Panc1 (cell line): ENCODE measurements around the gene IL16.

ENCODE experiments used
- CTCF ChIP-seq: fragments of 450-650 bp; IDR thresholded peaks from 2 replicates; pipeline ENCODE4 v1.5.1; 2017; ENCODE audit warnings: mild to moderate bottlenecking
- POLR2AphosphoS5 ChIP-seq: IDR thresholded peaks from 2 replicates; pipeline ENCODE4 v1.6.1; 2012; ENCODE audit warnings: mild to moderate bottlenecking, low read depth, low read length, moderate library complexity
- SIN3A ChIP-seq: IDR thresholded peaks from 2 replicates; pipeline ENCODE4 v1.6.1; 2012; ENCODE audit warnings: low read depth, mild to moderate bottlenecking, low read length, moderate library complexity, borderline replicate concordance; ENCODE audit not compliant: insufficient read depth
- TCF7L2 ChIP-seq: IDR thresholded peaks from 2 replicates; pipeline ENCODE4 v1.6.1; 2011; ENCODE audit warnings: mild to moderate bottlenecking, low read depth, low read length, inconsistent platforms
- TF ChIP-seq, protein P1 (sequence below), 2 experiments: IDR thresholded peaks; 2 replicates each; pipeline ENCODE4 v1.6.1; 2011 to 2012; ENCODE audit warnings: low read depth in 2 of 2, control low read depth in 1 of 2, low read length in 1 of 2, mild to moderate bottlenecking in 1 of 2, moderate library complexity in 1 of 2; ENCODE audit not compliant: insufficient read depth in 1 of 2

GRCh38 chr15:81196576-81197254, at the start of gene IL16:
- TF ChIP-seq SIN3A (no peak), CTCF (no peak), POLR2AphosphoS5 (no peak), TCF7L2 (no peak)
- TF ChIP-seq, protein P1, sequence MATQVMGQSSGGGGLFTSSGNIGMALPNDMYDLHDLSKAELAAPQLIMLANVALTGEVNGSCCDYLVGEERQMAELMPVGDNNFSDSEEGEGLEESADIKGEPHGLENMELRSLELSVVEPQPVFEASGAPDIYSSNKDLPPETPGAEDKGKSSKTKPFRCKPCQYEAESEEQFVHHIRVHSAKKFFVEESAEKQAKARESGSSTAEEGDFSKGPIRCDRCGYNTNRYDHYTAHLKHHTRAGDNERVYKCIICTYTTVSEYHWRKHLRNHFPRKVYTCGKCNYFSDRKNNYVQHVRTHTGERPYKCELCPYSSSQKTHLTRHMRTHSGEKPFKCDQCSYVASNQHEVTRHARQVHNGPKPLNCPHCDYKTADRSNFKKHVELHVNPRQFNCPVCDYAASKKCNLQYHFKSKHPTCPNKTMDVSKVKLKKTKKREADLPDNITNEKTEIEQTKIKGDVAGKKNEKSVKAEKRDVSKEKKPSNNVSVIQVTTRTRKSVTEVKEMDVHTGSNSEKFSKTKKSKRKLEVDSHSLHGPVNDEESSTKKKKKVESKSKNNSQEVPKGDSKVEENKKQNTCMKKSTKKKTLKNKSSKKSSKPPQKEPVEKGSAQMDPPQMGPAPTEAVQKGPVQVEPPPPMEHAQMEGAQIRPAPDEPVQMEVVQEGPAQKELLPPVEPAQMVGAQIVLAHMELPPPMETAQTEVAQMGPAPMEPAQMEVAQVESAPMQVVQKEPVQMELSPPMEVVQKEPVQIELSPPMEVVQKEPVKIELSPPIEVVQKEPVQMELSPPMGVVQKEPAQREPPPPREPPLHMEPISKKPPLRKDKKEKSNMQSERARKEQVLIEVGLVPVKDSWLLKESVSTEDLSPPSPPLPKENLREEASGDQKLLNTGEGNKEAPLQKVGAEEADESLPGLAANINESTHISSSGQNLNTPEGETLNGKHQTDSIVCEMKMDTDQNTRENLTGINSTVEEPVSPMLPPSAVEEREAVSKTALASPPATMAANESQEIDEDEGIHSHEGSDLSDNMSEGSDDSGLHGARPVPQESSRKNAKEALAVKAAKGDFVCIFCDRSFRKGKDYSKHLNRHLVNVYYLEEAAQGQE (IDR thresholded peaks at IDR 0.05; ENCODE audit: insufficient read depth in 1 of 2, low read depth in 2 of 2, low read length in 1 of 2) = no peak
